Aorta (tissue), 5 donors: ENCODE data around the gene TMC5. TPM values are rescaled to one million over a fixed set of nuclear protein-coding genes. Genes with fewer than 3 reads are reported as not detected.
"Not testable (repeated sequence)": the region's sequence is repeated elsewhere in the genome, so short reads cannot be mapped to it uniquely, and the experiment has no call there.

Source experiments
- ATAC-seq: fragments of 200-7000 bp; cut with Tn5 transposase; one replicate; pipeline ENCODE4 v1.9.1; 2022; ENCODE audit warnings: moderate library complexity; ENCODE audit not compliant: low FRiP score
- DNase-seq, 2 donors: peaks; one replicate each; pipeline ENCODE4 v3.0.0-alpha.2; 2020
- H3K27ac ChIP-seq, 2 donors: one replicate each; pipeline ENCODE4 v1.5.1; 2013; ENCODE audit warnings: low read length in 2 of 2, mild to moderate bottlenecking in 2 of 2, moderate library complexity in 2 of 2, control low read depth in 1 of 2, inconsistent platforms in 1 of 2, low read depth in 1 of 2
- H3K27me3 ChIP-seq, 2 donors: one replicate each; pipeline ENCODE4 v1.6.1; 2013; ENCODE audit warnings: control low read depth in 1 of 2, low read length in 1 of 2, mild to moderate bottlenecking in 1 of 2, moderate library complexity in 1 of 2; ENCODE audit not compliant: insufficient read depth in 2 of 2, control insufficient read depth in 1 of 2
- H3K36me3 ChIP-seq, 2 donors: one replicate each; pipeline ENCODE4 v1.6.1; 2013; ENCODE audit warnings: control low read depth in 1 of 2, low read length in 1 of 2, mild to moderate bottlenecking in 1 of 2; ENCODE audit not compliant: insufficient read depth in 2 of 2, control insufficient read depth in 1 of 2
- H3K4me1 ChIP-seq, 2 donors: one replicate each; pipeline ENCODE4 v1.6.1; 2013; ENCODE audit warnings: low read length in 2 of 2, control low read depth in 1 of 2, mild to moderate bottlenecking in 1 of 2, moderate library complexity in 1 of 2; ENCODE audit not compliant: insufficient read depth in 2 of 2, control insufficient read depth in 1 of 2
- H3K4me3 ChIP-seq, 2 donors: one replicate each; pipeline ENCODE4 v1.5.1; 2013; ENCODE audit warnings: low read length in 2 of 2, control low read depth in 1 of 2, mild to moderate bottlenecking in 1 of 2
- H3K9me3 ChIP-seq: one replicate; pipeline ENCODE4 v1.6.1; 2013; ENCODE audit warnings: mild to moderate bottlenecking, low read length; ENCODE audit not compliant: control insufficient read depth
- WGBS, 2 donors: extraction: QIAGEN DNeasy Blood & Tissue Kit; methylation state at CpG; one replicate each; pipeline ENCODE4 v1.1.7; 2013; 5-methylcytosine and 5-hydroxymethylcytosine counted together
- intact Hi-C, 2 donors: fragments of 100-400 bp; cut with DNase I; formaldehyde crosslinking; loops; one replicate each; pipeline versions ENCODE4 v1.14.2 to v1.15.0; 2022
- polyA plus RNA-seq, 2 donors: library from polyadenylated mRNA; stranded (reverse); fragments of 200-250 nt; gene quantifications; one replicate each; pipeline ENCODE4 v1.2.3, GENCODE V29; 2013
- total RNA-seq, 2 donors: library from RNA; stranded (reverse); fragmentation: NEBNext Ultra II Directional; extraction: Animal tissue kit (Norgen Biotek cat#: 25700); gene quantifications; one replicate each; pipeline ENCODE4 v1.2.1, GENCODE V29; 2021
- donor health status: healthy with polysubstance abuse.
- donor health status: Bipolar disorder and iron deficiency.
- donor health status: DM: no; HTN: no; CAD: no.
- donor health status: DM: no; HTN: no; CAD: no.
- donor health status: DM: yes; HTN: yes; CAD: no.

Gene TMC5
- total and polyA plus RNA-seq, 4 donors = 0.26 to 6.1 (median 0.27) TPM; not detected in 1

DNA sequence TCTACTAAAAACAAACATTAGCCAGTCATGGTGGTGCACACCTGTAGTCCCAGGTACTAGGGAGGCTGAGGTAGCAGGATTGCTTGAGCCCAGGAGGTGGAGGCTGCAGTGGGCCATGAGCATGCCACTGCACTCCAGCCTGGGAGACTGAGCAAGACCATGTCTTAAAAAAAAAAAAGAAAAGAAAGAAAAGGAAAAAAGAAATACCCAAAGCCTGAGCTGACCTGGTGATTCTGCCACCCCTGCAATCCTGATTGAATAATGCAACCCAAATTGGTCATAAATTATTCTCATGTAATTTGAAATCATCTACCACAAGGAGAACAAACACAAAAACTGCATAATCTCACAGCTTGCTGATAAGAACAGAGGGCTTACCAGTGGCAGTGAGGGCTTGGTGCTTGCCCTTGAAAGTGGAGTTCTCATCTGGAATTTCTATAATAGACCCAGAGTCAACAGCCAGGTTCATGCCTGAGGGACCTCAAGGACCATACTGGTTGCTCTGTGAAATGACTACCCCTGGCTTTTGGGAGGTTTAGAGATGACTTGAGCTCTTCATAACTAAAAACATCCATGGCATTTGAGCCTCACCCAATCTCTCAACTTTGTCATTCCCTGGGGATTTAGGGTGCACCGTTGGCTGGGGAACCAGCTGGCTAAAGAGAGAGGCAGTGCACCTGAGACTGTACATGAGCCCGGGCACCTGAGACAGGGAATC, 35.4 kb upstream of the TMC5 start:
- no peak overlapping the region for H3K27ac ChIP-seq
- H3K4me3 ChIP-seq = no peak overlapping the region
- intact Hi-C loops = no loop called here
- no peaks in the 10 kb centered on the region for H3K36me3 ChIP-seq
- H3K4me1 ChIP-seq = peaks cover 0 to 2% of the 10 kb centered on the region in 2 donors
- WGBS, 2 donors = 48 to 49% methylated on average over 2 of the region's 2 CpGs
- no peak for DNase-seq
- peaks cover 2% of the 10 kb centered on the region for H3K9me3 ChIP-seq
- H3K27me3 ChIP-seq = peaks cover 0 to 1% of the 10 kb centered on the region in 2 donors
- ATAC-seq = no peak

DNA sequence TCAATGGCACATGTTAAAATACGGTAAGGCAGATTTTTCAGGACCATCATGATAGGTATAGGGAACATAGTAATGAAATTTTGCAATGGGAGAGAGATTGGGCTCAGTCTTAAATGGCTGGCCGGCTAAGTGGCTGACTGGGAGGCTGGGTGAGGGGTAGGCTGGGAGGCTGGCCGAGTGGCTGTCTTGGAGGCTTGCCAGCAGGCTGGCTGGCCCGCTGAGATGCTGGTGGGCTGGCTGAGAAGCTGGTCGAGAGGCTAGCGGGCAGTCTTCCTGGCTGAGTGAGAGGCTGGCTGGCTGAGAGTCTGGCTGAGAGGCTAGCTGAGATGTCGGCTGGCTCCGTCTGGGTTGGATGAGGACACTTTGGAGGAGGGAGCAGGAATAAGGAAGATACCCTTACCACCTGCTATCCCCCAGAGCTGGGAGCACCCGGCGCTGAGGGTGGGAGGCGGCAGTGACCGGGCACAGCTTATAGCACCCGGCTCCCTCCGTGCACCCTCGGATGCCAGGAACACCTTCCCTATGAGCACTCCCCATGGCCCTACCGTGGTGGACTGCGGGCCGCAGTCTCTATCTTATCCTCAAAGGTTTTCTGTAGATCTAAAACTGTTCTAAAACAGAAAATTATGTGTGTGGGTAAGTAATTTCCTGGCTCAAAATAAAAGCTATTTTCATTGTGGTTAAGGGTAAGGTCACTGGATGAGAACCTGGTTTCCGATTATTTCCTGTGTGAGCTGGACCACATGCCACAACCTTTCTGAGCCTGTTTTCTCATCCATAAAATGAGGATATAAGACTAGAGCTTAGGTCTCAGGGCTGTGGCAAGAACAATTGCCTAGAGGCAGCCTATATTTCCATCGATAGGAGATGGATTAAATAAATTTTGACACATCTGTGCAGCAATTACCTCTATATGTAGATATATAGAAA, 34.5 kb upstream of the TMC5 start:
- H3K36me3 ChIP-seq = no peaks in the 10 kb centered on the region
- ATAC-seq = no peak
- H3K4me3 ChIP-seq = no peak overlapping the region
- DNase-seq = no peak
- H3K9me3 ChIP-seq = peaks cover 5% of the 10 kb centered on the region
- intact Hi-C loops = no loop called here
- H3K27me3 ChIP-seq = peaks cover 0 to 1% of the 10 kb centered on the region in 2 donors
- H3K27ac ChIP-seq = no peak overlapping the region
- 34 to 39% methylated on average over 20 of the region's 20 CpGs for WGBS, 2 donors
- H3K4me1 ChIP-seq = peaks cover 0 to 2% of the 10 kb centered on the region in 2 donors

GRCh38 chr16:19384656-19385055, 33.0 kb upstream of the TMC5 start:
- Histone ChIP-seq H3K27me3 (peaks cover 0 to 1% of the 10 kb centered on the region in 2 donors), H3K4me1 (peaks cover 0 to 2% of the 10 kb centered on the region in 2 donors), H3K4me3 (no peak overlapping the region), H3K9me3 (peaks cover 5% of the 10 kb centered on the region), H3K27ac (no peak overlapping the region), H3K36me3 (no peaks in the 10 kb centered on the region)
- DNase-seq = no peak
- 23 to 39% methylated on average over 2 of the region's 2 CpGs for WGBS, 2 donors
- intact Hi-C loops = no loop called here
- ATAC-seq = no peak

DNA sequence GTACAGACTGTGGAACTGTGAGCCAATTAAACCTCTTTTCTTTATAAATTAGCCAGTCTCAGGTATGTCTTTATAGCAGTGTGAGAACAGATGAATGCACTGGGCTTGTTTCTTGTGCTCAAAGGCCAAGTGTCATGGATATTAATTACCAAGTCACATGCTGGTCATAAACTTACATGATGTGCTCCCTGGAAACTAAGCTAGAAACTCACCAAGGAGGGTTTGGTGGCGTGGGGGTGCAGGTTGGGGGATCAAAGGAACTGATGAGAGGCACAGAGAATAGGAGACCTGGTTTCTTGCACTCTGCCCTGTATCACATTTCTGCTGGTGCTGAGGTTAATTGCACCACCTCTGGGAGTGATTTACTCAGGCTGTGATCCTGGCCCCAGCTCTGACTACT, 31.2 kb upstream of the TMC5 start:
- ATAC-seq (no peak), DNase-seq (no peak)

DNA sequence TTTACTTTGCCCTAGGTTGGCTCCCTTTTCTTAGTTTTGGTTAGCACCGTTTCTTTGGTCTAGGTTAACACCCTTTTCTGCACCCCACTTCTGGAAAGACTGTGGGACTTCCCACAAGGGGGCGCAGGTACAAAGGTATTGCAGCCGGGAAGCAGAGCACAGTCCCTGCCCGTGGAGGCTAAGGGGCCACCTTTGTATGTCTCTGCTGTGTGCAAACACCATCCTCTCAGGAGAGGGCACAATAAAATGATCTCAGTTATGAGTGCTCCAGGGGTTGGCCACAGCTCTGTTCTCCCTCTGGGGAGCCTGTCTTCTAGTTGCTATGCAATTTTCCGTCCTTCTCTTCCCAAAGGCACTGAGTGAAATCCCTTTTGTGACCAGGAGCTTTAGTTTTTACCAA, 28.4 kb upstream of the TMC5 start:
- ATAC-seq (no peak), DNase-seq (no peak)
- H3K9me3 ChIP-seq = peaks cover 6% of the 10 kb centered on the region
- intact Hi-C loops = no loop called here
- H3K27ac ChIP-seq = no peak overlapping the region
- no peaks in the 10 kb centered on the region for H3K4me1 ChIP-seq
- no peaks in the 10 kb centered on the region for H3K36me3 ChIP-seq
- no peaks in the 10 kb centered on the region for H3K27me3 ChIP-seq
- no peak overlapping the region for H3K4me3 ChIP-seq
- WGBS, 2 donors = 13 to 16% methylated on average over 5 of the region's 5 CpGs

More for the DNA sequence above, 31.2 kb upstream of the TMC5 start:
- peaks cover 6% of the 10 kb centered on the region for H3K9me3 ChIP-seq
- no peak overlapping the region for H3K4me3 ChIP-seq
- intact Hi-C loops = no loop called here
- peaks cover 0 to 1% of the 10 kb centered on the region in 2 donors for H3K27me3 ChIP-seq
- H3K36me3 ChIP-seq = no peaks in the 10 kb centered on the region
- no peak overlapping the region for H3K27ac ChIP-seq
- H3K4me1 ChIP-seq = peaks cover 0 to 2% of the 10 kb centered on the region in 2 donors
- WGBS, 2 donors = 62 to 64% methylated on average over 1 of the region's 1 CpG

DNA sequence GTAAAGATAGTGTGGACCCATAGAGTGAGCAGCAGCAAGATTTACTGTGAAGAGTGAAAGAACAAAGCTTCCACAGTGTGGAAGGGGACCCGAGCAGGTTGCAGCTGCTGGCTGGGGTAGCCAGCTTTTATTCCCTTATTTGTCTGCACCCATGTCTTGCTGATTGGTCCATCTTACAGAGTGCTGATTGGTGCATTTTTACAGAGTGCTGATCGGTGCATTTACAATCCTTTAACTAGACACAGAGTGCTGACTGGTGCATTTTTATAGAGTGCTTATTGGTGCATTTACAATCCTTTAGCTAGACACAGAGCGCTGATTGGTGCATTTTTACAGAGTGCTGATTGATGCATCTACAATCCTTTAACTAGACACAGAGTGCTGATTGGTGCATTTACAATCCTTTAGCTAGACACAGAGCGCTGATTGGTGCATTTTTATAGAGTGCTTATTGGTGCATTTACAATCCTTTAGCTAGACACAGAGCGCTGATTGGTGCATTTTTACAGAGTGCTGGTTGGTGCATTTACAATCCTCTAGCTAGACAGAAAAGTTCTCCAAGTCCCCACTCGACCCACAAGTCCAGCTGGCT, 26.4 kb upstream of the TMC5 start:
- H3K4me3 ChIP-seq, intact Hi-C loops, H3K4me1 ChIP-seq, H3K27ac ChIP-seq, ATAC-seq, DNase-seq, H3K9me3 ChIP-seq, H3K36me3 ChIP-seq, H3K27me3 ChIP-seq: not testable (repeated sequence)
- WGBS, 2 donors = 84 to 85% methylated on average over 6 of the region's 6 CpGs

GRCh38 chr16:19392352-19392751, 25.3 kb upstream of the TMC5 start:
- DNase-seq (no peak), ATAC-seq (no peak)
- Histone ChIP-seq H3K9me3 (peaks cover 3% of the 10 kb centered on the region), H3K27me3 (no peaks in the 10 kb centered on the region), H3K27ac (no peak overlapping the region), H3K36me3 (no peaks in the 10 kb centered on the region), H3K4me1 (no peaks in the 10 kb centered on the region), H3K4me3 (no peak overlapping the region)
- intact Hi-C loops = no loop called here
- WGBS, 2 donors = 85 to 87% methylated on average over 2 of the region's 2 CpGs

GRCh38 chr16:19393226-19394111, 24.2 kb upstream of the TMC5 start:
- WGBS, 2 donors = 60 to 61% methylated on average over 13 of the region's 13 CpGs
- no peak for ATAC-seq
- intact Hi-C loops = no loop called here

More at GRCh38 chr16:19393226-19394111, 24.2 kb upstream of the TMC5 start:
- no peak overlapping the region for H3K27ac ChIP-seq
- H3K4me1 ChIP-seq = no peaks in the 10 kb centered on the region
- H3K27me3 ChIP-seq = no peaks in the 10 kb centered on the region
- H3K9me3 ChIP-seq = peaks cover 2% of the 10 kb centered on the region
- DNase-seq = no peak
- no peaks in the 10 kb centered on the region for H3K36me3 ChIP-seq
- no peak overlapping the region for H3K4me3 ChIP-seq
